ENCODE results near the gene KRT7. TPM values are rescaled to one million over a fixed set of nuclear protein-coding genes. Genes with fewer than 3 reads are reported as not detected.

KRT7 gene
- total RNA-seq, 4 donors from 2014 or later = 95.8 to 176 (median 123) TPM

DNA sequence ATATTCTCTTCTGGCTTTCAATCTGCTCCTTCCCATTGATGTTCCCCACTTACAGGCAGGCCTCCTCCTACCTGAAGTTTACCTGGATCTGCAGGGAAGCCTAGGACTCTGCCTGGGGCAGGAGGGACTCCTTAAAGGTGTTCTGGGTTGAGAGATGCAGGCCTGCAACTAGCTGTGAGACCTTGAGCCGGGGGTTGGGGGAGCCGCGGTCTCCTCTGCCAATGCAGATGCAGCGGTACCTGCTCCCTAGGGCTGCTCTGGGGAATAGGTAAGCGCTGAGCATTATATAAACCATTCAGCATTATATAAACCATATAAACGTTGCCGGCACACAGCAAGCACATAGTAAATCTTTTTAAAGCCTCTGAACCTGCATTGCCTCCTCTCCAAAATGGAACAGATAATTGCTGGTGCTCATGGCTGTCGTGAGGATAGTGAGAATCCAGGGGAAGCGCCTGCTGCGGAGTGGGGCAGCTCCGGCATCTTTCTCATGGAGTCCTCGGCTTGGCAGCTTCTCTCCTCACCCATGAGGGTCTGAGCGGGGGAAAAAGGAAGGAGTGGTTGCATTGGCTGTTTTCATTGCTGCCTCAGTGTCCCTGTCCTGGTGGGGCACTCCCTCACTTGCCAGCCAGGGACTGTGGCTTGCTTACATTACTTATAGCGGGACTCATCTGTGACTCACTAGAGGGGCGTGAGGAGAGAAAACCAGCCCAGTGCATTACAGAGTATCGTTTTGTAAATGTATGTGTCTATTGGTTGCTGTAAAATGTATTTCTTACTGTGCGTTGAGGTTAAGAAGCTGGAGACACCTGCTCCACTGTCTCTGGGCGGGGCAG, 28.7 kb upstream of the KRT7 start:
- no peaks in the 10 kb centered on the region for H3K36me3 ChIP-seq
- WGBS = 83% methylated on average over 18 of the region's 18 CpGs
- peaks cover 77% of the 10 kb centered on the region for H3K4me1 ChIP-seq
- H3K27ac ChIP-seq = peak overlapping the region; percentile 66
- H3K9me3 ChIP-seq = no peaks in the 10 kb centered on the region
- H3K4me3 ChIP-seq = no peak overlapping the region
- DNase-seq (ENCODE audit: low spot score in 2 of 2) = peak in 1 of 2 donors; percentile 56
- no peaks in the 10 kb centered on the region for H3K27me3 ChIP-seq
- no peak for TF ChIP-seq POLR2AphosphoS5 (IDR thresholded peaks at IDR 0.05)
- TF ChIP-seq EP300 (IDR thresholded peaks at IDR 0.05) = no peak
- TF ChIP-seq, protein P1, sequence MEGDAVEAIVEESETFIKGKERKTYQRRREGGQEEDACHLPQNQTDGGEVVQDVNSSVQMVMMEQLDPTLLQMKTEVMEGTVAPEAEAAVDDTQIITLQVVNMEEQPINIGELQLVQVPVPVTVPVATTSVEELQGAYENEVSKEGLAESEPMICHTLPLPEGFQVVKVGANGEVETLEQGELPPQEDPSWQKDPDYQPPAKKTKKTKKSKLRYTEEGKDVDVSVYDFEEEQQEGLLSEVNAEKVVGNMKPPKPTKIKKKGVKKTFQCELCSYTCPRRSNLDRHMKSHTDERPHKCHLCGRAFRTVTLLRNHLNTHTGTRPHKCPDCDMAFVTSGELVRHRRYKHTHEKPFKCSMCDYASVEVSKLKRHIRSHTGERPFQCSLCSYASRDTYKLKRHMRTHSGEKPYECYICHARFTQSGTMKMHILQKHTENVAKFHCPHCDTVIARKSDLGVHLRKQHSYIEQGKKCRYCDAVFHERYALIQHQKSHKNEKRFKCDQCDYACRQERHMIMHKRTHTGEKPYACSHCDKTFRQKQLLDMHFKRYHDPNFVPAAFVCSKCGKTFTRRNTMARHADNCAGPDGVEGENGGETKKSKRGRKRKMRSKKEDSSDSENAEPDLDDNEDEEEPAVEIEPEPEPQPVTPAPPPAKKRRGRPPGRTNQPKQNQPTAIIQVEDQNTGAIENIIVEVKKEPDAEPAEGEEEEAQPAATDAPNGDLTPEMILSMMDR (IDR thresholded peaks at IDR 0.05) = no peak
- TF ChIP-seq POLR2A (IDR thresholded peaks at IDR 0.05) = no peak

DNA sequence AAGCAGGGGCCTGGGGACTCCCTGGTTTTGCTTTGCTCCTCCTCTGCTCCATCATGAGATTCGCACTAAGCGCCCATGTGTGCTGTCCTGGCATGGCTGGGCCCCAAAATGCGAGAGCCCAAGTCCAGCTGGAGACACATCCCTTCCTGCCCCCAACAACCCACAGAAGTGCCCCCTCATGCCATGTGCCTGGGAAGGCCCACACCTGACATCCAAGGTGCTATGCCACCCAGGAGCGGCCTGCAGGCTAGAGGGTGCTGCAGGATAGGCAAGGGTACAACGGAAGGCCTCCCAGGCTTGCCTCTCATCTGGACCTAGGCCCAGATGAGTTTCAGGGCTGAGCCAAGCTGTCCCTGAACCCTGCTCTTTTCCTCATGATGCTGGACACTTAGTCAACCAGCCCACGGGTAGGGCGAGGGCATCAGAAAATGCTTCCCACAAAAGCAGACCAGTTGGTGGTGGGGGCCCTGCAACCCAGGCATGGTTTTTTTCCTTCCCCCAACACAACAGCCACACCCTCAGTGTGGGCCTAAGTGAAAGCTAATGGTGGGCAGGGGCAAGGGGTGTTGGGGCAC, 28.0 kb upstream of the KRT7 start:
- Histone ChIP-seq H3K4me3 (no peak overlapping the region), H3K27ac (no peak overlapping the region), H3K36me3 (no peaks in the 10 kb centered on the region), H3K4me1 (peaks cover 77% of the 10 kb centered on the region), H3K27me3 (no peaks in the 10 kb centered on the region), H3K9me3 (no peaks in the 10 kb centered on the region)
- WGBS = 82% methylated on average over 6 of the region's 7 CpGs
- DNase-seq (ENCODE audit: low spot score in 2 of 2) = peak in 1 of 2 donors; percentile 60
- TF ChIP-seq POLR2A (IDR thresholded peaks at IDR 0.05) (no peak), POLR2AphosphoS5 (IDR thresholded peaks at IDR 0.05) (no peak), EP300 (IDR thresholded peaks at IDR 0.05) (no peak)
- TF ChIP-seq, protein P1 (IDR thresholded peaks at IDR 0.05) = no peak

DNA sequence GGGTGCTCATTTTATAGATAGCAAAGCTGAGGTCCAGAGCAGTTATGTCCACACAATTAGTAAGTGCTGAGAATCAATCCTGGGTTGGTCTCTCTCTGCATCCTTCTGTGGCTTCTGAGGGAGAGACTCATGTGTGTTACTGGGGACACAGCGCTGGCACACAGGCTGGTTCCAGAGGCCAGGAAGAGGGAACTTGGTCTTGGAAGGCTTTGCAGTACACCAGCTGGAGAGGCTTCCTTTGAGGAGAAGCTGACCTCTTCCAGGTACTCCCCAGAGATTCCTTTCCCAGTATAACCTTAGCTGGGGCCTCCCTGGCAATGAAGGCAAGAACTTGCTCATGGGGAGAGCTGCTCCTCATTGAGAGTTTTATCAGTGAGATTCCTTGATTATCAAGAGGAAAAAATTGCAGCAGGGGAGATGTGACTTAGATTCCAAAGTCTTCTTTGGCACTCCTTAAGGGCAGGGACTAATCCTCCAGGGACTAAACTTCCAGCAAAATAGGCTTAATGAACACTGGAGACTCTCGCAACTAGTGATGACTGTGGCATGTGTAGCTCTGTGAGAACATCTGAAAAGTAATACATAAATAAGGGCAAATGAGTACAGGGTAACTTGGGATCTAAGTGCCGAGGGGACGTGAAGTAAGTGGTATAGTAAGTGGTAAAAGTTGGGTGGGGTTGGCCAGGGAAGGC, 27.3 kb upstream of the KRT7 start:
- whole genome bisulfite sequencing = 96% methylated on average over 4 of the region's 4 CpGs
- H3K4me1 ChIP-seq = peaks cover 84% of the 10 kb centered on the region
- peak in 1 of 2 donors; percentile 53 for DNase-seq (ENCODE audit: low spot score in 2 of 2)

DNA sequence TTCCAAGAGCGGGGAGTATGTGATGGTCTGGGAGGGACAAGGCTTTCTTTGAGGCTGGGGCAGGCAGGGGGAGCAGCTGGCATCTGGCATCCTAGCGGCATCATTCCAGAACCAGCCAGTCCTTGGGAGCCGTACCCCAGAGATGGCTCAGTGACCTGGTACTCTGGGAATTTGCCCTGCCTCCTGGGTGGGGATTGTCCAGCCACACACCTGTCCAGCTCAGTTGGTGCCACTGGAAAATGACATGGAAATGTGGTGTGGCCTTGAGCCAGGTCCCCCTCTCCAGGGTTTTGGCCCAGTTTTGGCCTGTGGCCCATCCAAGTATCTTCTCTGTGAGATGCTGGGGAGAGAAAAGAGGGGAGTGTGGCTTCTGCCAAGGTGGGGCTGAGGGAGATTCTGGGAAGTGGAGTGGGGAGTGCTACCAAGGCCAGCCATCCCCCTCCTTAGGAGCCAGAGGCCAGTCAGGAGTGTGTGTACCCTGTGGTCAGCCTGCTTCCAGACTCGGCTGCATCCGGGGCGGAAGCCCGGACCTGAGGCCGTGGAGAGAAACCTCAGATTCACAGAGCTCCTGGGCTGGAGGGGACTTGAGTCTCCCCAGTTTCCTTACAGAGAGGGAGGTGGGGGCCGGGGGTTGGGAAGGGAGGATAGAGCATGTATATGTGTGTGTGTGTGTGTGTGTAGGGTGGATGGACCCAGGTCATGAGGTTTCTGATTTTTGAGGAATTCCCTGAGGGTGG, 26.6 kb upstream of the KRT7 start:
- H3K9me3 ChIP-seq = no peaks in the 10 kb centered on the region
- 87% methylated on average over 9 of the region's 9 CpGs for WGBS
- DNase-seq (ENCODE audit: low spot score in 2 of 2) = peak in 1 of 2 donors; percentile 61
- H3K27ac ChIP-seq = no peak overlapping the region
- H3K36me3 ChIP-seq = no peaks in the 10 kb centered on the region
- TF ChIP-seq POLR2AphosphoS5 (IDR thresholded peaks at IDR 0.05) = no peak
- TF ChIP-seq, protein P1 (IDR thresholded peaks at IDR 0.05) = no peak
- no peak overlapping the region for H3K4me3 ChIP-seq
- no peaks in the 10 kb centered on the region for H3K27me3 ChIP-seq
- peaks cover 88% of the 10 kb centered on the region for H3K4me1 ChIP-seq

More for the DNA sequence above, 27.3 kb upstream of the KRT7 start:
- Histone ChIP-seq H3K4me3 (no peak overlapping the region), H3K36me3 (no peaks in the 10 kb centered on the region), H3K27me3 (no peaks in the 10 kb centered on the region), H3K9me3 (no peaks in the 10 kb centered on the region), H3K27ac (no peak overlapping the region)
- TF ChIP-seq POLR2AphosphoS5 (IDR thresholded peaks at IDR 0.05) = no peak
- no peak for TF ChIP-seq POLR2A (IDR thresholded peaks at IDR 0.05)
- TF ChIP-seq, protein P1 (IDR thresholded peaks at IDR 0.05) = no peak
- TF ChIP-seq EP300 (IDR thresholded peaks at IDR 0.05) = no peak

Measured in suprapubic skin (tissue), 4 donors.